BJ (cell line): ENCODE data around the gene ZNF440. TPM values are rescaled to one million over a fixed set of nuclear protein-coding genes. Genes with fewer than 3 reads are reported as not detected.

Source experiments
- CTCF ChIA-PET: fragments of 350-600 bp; formaldehyde crosslinking; extraction: SDS; loops from one replicate; lab custom pipeline; 2021; ENCODE audit warnings: antibody characterized with exemption, inconsistent platforms; lab: Yijun Ruan, JAX
- POLR2A ChIA-PET: fragments of 300-600 bp; sonication (Branson Sonifier 250); formaldehyde crosslinking; extraction: SDS; loops from one replicate; lab custom pipeline; 2021; ENCODE audit warnings: antibody characterized with exemption; lab: Charles Lee
- DNase-seq: peaks from one replicate; pipeline ENCODE4 v3.0.0-alpha.2; 2011; ENCODE audit warnings: low read depth
- H3K27me3 ChIP-seq: 2 replicates; pipeline ENCODE4 v1.6.0; 2011; ENCODE audit warnings: low read length; ENCODE audit not compliant: control insufficient read depth, insufficient read depth
- H3K36me3 ChIP-seq: 2 replicates; pipeline ENCODE4 v1.5.1; 2011; ENCODE audit warnings: low read length; ENCODE audit not compliant: control insufficient read depth, insufficient read depth
- H3K4me3 ChIP-seq: 2 replicates; pipeline ENCODE4 v1.5.1; 2011; ENCODE audit warnings: low read depth, mild to moderate bottlenecking, control low read depth, low read length
- polyA plus RNA-seq: library from polyadenylated mRNA; depleted of rRNA; stranded (reverse); fragments of >200 nt; gene quantifications from 2 replicates; pipeline ENCODE4 v1.2.3, GENCODE V29; 2011
- TF ChIP-seq, protein P1 (sequence below): IDR thresholded peaks from 2 replicates; pipeline ENCODE4 v1.5.1; 2011; ENCODE audit warnings: low read depth, mild to moderate bottlenecking, control low read depth, inconsistent platforms, low read length, moderate library complexity; ENCODE audit not compliant: insufficient read depth

ZNF440 gene
- polyA plus RNA-seq, 1 experiment = 2.0 TPM

DNA sequence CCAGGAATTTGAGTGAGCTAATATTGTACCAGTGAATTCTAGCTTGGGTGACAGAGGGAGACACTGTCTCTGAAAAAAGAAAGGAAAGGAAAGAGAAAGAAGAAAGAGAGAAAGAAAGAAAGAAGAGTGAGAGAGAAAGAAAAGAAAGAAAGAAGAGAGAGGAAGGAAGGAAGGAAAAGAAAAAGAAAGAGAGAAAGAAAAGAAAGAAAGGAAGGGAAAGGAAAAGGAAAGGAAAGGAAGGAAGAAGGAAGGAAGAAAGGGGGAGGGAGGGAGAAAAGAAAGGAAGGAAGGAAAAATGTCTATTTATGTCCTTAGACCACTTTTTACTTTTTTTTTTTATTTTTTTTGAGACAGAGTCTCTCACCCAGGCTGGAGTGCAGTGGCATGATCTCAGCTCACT, 21.1 kb upstream of the ZNF440 start:
- ChIA-PET POLR2A (no interaction called here), CTCF (interaction anchor here (0.6 kb wide), 1 partner anchor 19 kb away, joined by 8 read pairs; no protein-coding TSS in a partner anchor)
- DNase-seq = no peak
- Histone ChIP-seq H3K36me3 (no peaks in the 10 kb centered on the region), H3K27me3 (no peaks in the 10 kb centered on the region), H3K4me3 (no peak overlapping the region)
- TF ChIP-seq, protein P1, sequence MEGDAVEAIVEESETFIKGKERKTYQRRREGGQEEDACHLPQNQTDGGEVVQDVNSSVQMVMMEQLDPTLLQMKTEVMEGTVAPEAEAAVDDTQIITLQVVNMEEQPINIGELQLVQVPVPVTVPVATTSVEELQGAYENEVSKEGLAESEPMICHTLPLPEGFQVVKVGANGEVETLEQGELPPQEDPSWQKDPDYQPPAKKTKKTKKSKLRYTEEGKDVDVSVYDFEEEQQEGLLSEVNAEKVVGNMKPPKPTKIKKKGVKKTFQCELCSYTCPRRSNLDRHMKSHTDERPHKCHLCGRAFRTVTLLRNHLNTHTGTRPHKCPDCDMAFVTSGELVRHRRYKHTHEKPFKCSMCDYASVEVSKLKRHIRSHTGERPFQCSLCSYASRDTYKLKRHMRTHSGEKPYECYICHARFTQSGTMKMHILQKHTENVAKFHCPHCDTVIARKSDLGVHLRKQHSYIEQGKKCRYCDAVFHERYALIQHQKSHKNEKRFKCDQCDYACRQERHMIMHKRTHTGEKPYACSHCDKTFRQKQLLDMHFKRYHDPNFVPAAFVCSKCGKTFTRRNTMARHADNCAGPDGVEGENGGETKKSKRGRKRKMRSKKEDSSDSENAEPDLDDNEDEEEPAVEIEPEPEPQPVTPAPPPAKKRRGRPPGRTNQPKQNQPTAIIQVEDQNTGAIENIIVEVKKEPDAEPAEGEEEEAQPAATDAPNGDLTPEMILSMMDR = no peak

GRCh38 chr19:11797491-11797890, 16.6 kb upstream of the ZNF440 start:
- TF ChIP-seq, protein P1 = peak; percentile 84
- Histone ChIP-seq H3K27me3 (no peaks in the 10 kb centered on the region), H3K4me3 (no peak overlapping the region), H3K36me3 (no peaks in the 10 kb centered on the region)
- DNase-seq = peak; percentile 33
- POLR2A ChIA-PET = interaction anchor here (0.5 kb wide), 1 partner anchor 121 kb away, joined by 5 read pairs; no protein-coding TSS in a partner anchor
- CTCF ChIA-PET = interaction anchor here (0.5 to 3.3 kb wide), 32 partner anchors 8 to 359 kb away, joined by 3 to 53 read pairs (median 4); partner anchors contain the start of genes ZNF20, ZNF439, ZNF440 and ZNF441

DNA sequence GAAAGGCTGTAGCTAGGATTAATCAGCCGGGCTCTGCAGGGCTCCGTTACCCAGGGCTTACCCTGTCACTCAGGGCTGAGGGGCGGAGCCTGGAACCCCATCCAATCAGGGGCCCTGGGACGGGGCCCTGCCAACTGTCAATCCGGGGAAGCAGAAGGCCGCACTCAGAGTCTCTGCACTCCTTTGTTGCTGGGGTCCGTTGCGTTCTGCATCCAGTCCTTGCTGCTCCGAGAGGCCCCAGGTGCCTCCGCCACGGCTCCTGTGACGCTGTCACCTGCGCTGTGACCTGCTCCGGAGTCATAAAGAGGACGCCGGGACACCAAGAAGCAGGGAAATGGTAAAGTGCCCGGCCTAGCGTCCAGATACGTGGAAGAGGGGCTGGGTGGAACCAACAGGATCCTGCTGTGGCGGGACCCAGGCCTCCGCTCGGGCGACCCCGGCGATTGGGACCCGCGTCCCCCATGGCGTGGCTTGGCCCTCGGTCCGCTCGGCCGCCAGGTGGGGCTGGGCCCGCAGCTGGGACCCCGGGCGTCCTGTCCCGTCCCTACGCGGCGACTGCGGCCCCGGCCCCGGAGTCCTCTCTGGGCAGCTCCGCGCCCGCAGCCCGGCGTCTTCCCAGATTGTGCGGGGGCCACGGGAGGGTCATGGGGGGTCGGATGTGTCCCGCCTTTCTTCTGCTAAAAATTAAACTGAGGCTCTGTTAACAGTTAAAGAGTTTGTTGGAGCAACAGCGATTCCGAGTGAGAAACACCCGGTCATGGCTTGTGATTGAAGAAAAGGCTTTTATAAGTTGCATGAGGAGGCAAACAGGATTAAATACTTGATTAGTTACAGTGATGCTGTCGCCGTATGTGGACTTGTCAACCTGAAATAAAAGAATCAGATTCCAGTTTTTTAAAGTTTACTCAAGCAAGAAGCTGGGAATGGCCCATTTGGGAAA, 15.4 kb upstream of the ZNF440 start, which contains the start of gene ZNF491:
Gene ZNF491 (plus strand): TSS at position 133 of the 940 bp plus-strand sequence. CDS start 7,431 bp downstream, outside the sequence.
- H3K4me3 ChIP-seq = peak within 1 kb of the TSS; percentile 68
- ChIA-PET CTCF (interaction anchor here (0.9 to 3.3 kb wide), 16 partner anchors 9 to 358 kb away, joined by 3 to 53 read pairs (median 6); partner anchors contain the start of genes ZNF20, ZNF439, ZNF440 and ZNF625), POLR2A (interaction anchor here (0.5 to 0.6 kb wide), 2 partner anchors 28 to 86 kb away, joined by 3 read pairs; no protein-coding TSS in a partner anchor)
- no peaks in the 10 kb centered on the region for H3K27me3 ChIP-seq
- peak; percentile 49 for DNase-seq
- no peaks in the 10 kb centered on the region for H3K36me3 ChIP-seq
- TF ChIP-seq, protein P1 = peak; percentile 19; the same call in 1 of the 2 replicates

- 0 out of 2 replicates have a peak, but pooled peaks cover 3% of the 10 kb centered on the region for H3K36me3 ChIP-seq
- TF ChIP-seq, protein P1 = no peak
- POLR2A ChIA-PET = no interaction called here
- no peak for DNase-seq
- no peak overlapping the region for H3K4me3 ChIP-seq
- CTCF ChIA-PET = interaction anchor here (2.4 kb wide), 1 partner anchor 9 kb away, joined by 9 read pairs; no protein-coding TSS in a partner anchor
- no peaks in the 10 kb centered on the region for H3K27me3 ChIP-seq
Observed at GRCh38 chr19:11806354-11807098, 7.5 kb upstream of the ZNF440 start.

- CTCF ChIA-PET = interaction anchor here (2.4 kb wide), 1 partner anchor 10 kb away, joined by 9 read pairs; no protein-coding TSS in a partner anchor
- H3K36me3 ChIP-seq = 0 out of 2 replicates have a peak, but pooled peaks cover 3% of the 10 kb centered on the region
Observed at GRCh38 chr19:11807099-11807380, 7.0 kb upstream of the ZNF440 start.

More at GRCh38 chr19:11807099-11807380, 7.0 kb upstream of the ZNF440 start:
- DNase-seq = no peak
- POLR2A ChIA-PET = no interaction called here
- Histone ChIP-seq H3K4me3 (no peak overlapping the region), H3K27me3 (no peaks in the 10 kb centered on the region)
- TF ChIP-seq, protein P1 = no peak
